Caki2 (cell line): Measurements from ENCODE around the gene KIFC1. TPM values are rescaled to one million over a fixed set of nuclear protein-coding genes. Genes with fewer than 3 reads are reported as not detected.
"Not testable (repeated sequence)": the region's sequence is repeated elsewhere in the genome, so short reads cannot be mapped to it uniquely, and the experiment has no call there.

Source experiments
- DNase-seq: peaks from one replicate; pipeline ENCODE4 v3.0.0-alpha.2; 2015; ENCODE audit warnings: low read depth
- in situ Hi-C: cut with HindIII; loops from 2 replicates; pipeline ENCODE4 v1.10.0; 2016; ENCODE audit warnings: low sequenced_read_pairs, low pct_unique_long_range_greater_than_20kb, mixed read lengths
- total RNA-seq: library from RNA; depleted of rRNA; stranded (reverse); fragments of >200 nt; shearing (Covaris generic); gene quantifications from 2 replicates; pipeline ENCODE4 v1.2.3, GENCODE V29; 2014; ENCODE audit warnings: low replicate concordance

KIFC1 gene
- total RNA-seq, 1 experiment from 2014 or later: 179 TPM

DNA sequence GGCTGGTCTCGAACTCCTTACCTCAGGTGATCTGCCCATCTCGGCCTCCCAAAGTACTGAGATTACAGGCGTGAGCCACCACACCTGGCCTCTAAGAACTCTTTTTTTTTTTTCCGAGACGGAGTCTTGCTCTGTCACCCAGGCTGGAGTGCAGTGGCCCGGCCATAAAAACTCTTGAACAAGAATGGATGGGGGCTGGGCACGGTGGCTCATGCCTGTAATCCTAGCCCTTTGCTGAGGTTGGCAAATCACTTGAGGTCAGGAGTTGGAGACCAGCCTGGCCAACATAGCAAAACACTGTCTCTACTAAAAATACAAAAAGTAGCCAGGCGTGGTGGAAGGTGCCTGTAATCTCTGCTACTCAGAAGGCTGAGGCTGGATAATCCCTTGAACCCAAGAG lies 19.7 kb upstream of the KIFC1 start:
- DNase-seq, in situ Hi-C loops: not testable (repeated sequence)

DNA sequence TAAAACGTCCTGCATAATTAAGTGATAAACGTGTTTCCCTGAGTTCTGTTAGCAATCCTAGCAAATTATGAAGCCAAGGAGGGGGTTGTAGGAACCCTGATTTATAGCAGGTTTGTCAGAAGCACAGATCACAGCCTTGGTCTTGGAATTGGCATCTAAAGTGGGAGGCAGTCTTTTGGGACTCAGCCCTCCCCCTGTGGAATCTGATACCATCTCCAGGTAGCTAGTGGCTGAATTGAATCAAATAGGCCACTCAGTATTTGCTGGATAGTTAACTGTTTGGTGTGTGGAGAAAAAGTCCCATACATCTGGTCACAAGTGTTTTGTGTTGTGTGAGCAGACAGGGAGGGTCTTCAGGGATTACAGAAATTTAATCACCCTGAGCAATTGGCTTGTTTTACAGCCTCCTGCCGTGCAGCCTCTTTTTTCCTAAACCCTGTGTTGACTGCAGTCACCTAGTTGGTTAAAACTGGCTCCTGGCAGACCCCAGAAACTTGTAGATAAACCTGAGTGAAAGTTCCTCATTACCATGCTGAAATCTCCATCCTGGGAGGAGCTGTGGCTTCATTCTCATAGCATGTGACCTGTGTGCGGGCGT lies 19.0 kb upstream of the KIFC1 start:
- in situ Hi-C loops: no loop called here
- no peak for DNase-seq

DNA sequence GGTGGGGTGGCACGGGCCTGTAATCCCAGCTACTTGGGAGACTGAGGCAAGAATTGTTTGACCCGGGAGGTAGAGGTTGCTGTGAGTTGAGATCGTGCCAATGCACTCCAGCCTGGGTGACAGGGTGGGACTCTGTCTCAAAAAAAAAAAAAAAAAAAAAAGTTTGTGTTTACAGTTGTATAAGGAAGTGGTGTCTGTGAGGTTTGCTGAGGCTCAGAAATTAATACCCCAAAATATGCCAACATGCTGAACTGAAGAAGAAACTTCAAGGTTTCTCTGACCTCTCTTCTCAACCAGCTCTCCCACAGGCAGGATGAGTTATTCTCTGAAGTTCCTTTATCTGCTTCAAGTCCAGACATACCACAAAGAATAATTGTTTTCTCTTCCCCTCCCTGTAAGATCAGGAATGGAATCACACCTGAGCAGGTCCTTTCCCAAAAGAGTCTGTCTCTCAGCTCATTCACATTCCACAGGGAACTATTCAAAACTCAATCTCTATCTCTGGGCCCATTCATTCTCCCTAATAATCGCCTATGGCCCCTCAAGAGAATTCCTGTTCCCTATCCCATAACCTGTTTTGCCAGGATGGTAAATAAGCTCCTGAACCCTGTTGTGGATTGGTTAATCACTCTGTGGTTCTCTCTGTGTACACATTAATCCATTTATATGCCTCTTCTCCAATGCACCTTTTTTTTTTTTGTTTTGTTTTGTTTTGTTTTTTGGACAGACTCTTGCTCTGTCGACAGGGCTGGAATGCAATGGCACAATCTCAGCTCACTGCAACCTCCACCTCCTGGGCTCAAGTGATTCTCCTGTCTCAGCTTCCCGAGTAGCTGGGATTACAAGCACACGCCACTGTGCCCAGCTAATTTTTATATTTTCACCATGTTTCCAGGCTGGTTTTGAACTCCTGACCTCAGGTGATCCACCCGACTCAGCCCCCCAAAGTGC lies 17.4 kb upstream of the KIFC1 start:
- in situ Hi-C loops: no loop called here
- no peak for DNase-seq

DNA sequence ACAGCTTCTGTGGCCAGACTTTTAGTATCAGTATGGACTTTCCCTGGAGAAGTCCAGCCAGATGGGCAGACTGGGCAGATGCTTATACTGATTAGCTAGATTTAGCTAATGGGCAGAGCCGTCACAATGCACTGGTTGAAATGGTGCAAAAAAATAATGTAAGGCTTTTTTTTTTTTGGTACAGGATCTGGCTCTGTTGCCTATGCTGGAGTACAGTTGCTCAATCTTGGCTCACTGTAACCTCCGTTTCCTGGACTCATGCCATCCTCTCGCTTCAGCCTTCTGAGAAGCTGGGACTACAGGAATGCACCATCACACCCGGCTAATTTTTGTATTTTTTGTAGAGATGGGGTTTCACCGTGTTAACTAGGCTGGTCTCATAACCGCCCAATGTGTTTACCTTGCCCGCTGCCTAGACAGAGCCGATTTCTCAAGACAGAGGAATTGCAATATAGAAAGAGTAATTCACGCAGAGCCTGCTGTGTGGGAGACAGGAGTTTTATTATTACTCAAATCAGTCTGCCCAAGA lies 16.4 kb upstream of the KIFC1 start:
- in situ Hi-C loops: no loop called here
- peak; percentile 50 for DNase-seq

GRCh38 chr6:33377171-33377570 lies 14.5 kb upstream of the KIFC1 start:
- no peak for DNase-seq
- in situ Hi-C loops: no loop called here

DNA sequence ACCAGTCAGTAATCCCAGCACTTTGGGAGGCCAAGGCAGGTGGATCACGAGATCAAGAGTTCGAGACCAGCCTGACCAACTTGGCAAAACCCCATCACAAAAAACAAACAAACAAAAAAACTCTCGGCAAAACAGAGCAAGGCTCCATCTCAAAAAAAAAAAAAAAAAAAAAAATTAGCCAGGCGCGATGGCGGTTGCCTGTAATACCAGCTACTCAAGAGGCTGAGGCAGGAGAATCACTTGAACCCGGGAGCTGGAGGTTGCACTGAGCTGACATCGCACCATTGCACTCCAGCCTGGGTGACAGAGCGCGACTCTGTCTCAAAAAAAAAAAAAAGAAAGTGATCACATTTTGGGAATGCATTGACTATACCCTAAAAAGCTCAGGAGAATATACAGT lies 12.4 kb upstream of the KIFC1 start:
- DNase-seq, in situ Hi-C loops: not testable (repeated sequence)

GRCh38 chr6:33380272-33380981 lies 11.2 kb upstream of the KIFC1 start:
- in situ Hi-C loops: no loop called here
- DNase-seq: no peak

DNA sequence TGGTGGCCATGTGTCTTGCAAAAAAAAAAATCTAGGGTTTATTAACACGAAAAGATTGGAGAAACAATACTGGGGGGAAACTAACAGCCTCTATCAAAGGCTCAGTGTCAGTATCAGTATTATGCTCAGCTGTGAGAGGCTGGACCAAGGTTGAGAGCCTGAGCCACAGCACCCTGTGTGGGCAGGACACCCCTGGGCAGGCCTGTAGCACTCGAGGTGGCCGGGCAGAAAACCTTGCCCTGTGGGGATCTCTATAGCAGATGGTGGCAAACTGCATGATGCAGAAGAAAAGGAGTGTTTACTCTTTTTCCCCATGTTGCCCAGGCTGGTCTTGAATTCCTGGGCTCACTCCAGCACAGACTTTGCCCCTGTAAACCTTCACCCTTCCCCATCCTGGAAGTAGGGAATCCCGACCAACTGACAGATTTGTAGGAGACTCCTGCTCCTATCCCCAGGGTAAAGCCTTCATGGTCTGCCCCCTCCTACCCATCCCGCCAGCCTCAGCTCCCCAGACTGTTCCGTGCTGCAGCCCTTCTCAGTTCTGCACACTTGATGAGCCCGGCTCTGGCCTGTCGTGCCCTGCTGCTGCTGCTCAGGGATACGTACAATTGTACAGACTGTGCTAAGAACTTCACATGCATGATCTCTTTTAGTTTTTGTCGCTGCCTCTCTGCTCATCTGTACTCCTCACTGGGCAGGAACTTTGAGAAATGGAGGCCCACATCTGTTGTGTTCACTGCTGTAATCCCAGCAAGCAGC lies 8.0 kb upstream of the KIFC1 start:
- DNase-seq: no peak
- in situ Hi-C loops: no loop called here

- in situ Hi-C loops: no loop called here
- peak; percentile 67 for DNase-seq
Measured at GRCh38 chr6:33384581-33385020, 7.0 kb upstream of the KIFC1 start.

- in situ Hi-C loops: no loop called here
- DNase-seq: no peak
Measured at GRCh38 chr6:33390173-33390572, 1.4 kb upstream of the KIFC1 start.

DNA sequence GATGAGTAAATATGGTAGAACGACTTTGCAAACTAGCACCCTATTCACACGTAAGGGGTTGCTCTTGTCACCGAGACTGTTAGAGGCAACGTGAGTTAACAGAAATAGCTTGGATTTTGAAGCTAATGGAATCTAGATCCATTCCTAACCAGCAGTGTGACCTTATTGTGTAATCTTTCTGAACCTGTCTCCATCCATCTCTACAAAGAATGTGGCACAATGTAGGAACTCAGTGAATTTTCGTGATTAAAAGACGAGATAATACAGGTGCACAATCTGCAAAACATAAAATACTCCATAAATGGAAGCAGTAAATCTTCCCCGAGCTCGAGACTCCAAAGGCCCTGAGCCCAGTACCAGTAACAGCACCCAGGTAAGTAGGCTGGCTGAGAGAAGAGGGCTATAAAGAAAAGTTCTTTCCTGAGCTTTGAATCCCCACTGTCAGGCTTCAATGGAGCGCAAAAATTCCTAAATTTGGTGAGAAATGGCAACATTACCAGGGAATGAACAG lies 801 bp upstream of the KIFC1 start:
- in situ Hi-C loops: no loop called here
- DNase-seq: no peak

GRCh38 chr6:33391922-33392594 lies 435 bp downstream of the KIFC1 start:
- no peak for DNase-seq
- in situ Hi-C loops: no loop called here

DNA sequence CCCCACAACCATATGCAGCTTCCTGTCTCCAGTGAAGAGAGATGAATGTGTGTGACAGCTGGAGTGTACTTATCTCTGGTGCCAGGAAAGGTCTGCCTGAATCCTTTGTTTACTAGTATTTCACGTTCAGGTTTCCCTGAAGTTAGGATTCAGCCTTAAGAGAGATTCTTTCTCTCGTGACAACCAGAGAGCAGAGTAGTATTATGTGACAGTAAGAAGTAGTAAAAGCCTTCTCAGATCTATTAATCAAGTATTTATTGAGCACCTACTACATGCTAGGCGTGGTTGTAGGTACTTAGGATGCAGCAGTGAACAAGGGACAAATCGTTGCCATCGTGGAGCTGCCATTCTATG lies 949 bp downstream of the KIFC1 start:
- in situ Hi-C loops: no loop called here

DNA sequence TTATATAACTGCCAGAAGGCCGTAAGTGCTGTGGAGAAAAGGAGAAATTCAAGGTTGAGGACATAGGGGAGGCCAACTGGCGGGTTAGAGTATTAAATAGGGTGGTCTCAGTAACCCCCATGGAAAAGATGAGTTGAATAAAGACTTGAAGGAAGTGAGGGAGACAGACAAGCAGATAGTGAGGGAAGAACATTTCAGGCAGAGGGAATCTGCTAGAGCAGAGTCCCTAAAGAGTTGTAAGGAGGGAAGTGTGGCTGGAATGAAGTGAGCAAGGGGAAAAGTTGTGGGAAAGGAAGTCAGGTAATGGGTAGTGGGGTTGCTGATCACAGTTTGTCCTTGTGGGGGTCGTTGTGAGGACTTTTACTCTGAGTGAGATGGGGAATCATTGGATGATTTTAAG lies 1.4 kb downstream of the KIFC1 start:
- DNase-seq: no peak
- in situ Hi-C loops: no loop called here

More for the DNA sequence above, 949 bp downstream of the KIFC1 start:
- peak; percentile 32 for DNase-seq

DNA sequence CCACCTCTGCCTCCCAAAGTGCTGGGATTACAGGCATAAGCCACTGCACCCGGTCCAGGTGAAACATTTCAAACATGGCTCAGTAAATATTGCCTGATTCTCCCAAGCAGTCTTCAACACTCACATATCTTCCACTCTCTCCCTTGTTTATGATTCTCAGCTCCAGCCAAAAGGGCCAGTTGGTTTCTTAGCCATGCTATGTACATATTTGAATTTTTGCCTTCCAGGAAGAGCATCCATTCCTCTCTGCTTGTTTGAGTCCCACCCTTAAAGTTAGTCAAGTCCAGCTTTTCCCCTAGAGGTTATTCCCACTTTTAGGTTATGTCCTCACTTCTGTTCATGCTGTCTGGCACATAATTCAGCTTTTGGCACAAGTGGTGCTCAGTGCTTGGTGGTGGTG lies 5.9 kb downstream of the KIFC1 start:
- in situ Hi-C loops: no loop called here
- no peak for DNase-seq

GRCh38 chr6:33398601-33399000 lies 7.0 kb downstream of the KIFC1 start:
- in situ Hi-C loops, DNase-seq: not testable (repeated sequence)

GRCh38 chr6:33399881-33400280 lies 8.3 kb downstream of the KIFC1 start:
- in situ Hi-C loops, DNase-seq: not testable (repeated sequence)
